WI38 (cell line): ENCODE measurements around the gene KIAA1217.

Experiments
- H3K4me3 ChIP-seq: 2 replicates; pipeline ENCODE4 v1.5.1; 2011; ENCODE audit warnings: low read depth, mild to moderate bottlenecking, control low read depth, low read length
- TF ChIP-seq, protein P1 (sequence below): IDR thresholded peaks from 2 replicates; pipeline ENCODE4 v1.5.1; 2012; ENCODE audit warnings: low read depth, mild to moderate bottlenecking, control low read depth, low read length

KIAA1217 gene

DNA sequence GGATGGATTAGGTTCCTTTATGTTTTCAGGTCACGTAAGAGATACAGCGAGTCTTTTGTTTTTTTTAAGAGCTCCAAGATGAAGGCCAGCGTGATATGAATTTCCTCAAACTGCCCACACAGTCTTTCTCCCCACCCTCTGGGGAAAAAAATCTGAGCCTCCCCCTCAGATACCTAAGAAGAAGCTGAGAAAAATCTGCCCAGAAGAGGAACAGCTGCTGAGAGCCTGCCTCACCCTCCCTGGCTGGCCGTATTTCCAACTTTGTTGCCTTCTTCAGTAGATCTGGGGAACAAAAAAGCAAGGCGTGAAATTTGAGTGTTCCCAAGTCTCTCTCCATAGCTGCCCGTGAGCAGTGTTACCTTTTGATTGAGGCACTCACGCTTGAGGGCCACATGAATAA is 208.1 kb downstream of the KIAA1217 start:
- TF ChIP-seq, protein P1, sequence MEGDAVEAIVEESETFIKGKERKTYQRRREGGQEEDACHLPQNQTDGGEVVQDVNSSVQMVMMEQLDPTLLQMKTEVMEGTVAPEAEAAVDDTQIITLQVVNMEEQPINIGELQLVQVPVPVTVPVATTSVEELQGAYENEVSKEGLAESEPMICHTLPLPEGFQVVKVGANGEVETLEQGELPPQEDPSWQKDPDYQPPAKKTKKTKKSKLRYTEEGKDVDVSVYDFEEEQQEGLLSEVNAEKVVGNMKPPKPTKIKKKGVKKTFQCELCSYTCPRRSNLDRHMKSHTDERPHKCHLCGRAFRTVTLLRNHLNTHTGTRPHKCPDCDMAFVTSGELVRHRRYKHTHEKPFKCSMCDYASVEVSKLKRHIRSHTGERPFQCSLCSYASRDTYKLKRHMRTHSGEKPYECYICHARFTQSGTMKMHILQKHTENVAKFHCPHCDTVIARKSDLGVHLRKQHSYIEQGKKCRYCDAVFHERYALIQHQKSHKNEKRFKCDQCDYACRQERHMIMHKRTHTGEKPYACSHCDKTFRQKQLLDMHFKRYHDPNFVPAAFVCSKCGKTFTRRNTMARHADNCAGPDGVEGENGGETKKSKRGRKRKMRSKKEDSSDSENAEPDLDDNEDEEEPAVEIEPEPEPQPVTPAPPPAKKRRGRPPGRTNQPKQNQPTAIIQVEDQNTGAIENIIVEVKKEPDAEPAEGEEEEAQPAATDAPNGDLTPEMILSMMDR, result no peak
- no peak overlapping the region for H3K4me3 ChIP-seq

DNA sequence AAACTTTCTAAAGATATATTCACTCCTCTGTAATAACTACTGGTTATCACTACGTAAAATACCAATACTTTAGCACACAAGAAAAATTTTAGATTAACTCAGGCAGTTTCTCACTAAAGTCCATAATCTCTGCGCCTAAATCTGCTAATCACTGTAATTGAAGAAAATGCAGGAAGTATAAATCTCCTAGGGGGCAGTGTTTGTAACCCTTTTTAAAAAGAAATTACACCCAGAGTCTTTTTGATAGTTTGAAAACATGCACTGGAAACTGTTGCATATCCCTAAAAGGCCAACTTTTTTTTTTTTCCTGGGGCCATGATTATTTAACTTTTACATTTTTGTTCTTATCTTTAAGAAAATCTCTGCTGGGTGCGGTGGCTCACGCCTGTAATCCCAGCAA is 209.6 kb downstream of the KIAA1217 start:
- TF ChIP-seq, protein P1, result no peak
- H3K4me3 ChIP-seq, result no peak overlapping the region

DNA sequence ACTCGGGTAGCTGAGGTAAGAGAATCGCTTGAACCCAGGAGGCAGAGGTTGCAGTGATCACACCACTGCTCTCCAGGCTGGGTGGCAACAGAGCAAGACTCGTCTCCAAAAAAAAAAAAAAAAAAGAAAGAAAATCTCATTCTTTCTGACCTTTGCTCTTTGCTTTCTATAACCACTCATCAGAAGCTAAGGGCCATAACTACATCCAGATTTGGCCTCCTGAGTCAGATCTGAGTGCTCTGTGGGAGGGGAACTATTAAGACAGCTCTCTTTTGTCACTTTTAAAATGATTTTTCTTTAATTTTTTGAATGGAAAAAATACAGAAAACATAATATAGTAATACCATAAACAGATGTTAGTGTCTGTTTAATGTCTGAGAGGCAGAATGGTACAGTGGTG is 210.1 kb downstream of the KIAA1217 start:
- TF ChIP-seq, protein P1, result no peak
- no peak overlapping the region for H3K4me3 ChIP-seq

DNA sequence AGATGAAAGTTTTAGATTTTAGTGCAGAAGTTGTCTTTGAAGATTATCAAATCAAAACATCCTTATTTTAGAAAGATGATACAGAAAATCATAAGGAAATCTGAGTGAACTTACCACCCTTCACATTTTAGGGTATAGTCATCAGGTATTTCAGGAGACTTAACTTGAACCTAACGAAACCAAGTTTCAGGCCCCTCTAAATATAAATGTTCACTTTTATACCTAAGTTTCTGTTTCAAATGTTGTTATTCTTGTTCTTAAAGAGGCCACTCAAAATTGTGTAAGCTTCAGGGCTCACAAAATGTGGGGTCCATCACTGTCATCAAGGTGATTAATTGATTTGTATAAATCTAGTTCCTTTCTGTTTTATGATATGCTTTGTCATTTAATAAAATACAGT is 216.2 kb downstream of the KIAA1217 start:
- no peak overlapping the region for H3K4me3 ChIP-seq
- TF ChIP-seq, protein P1, result no peak

DNA sequence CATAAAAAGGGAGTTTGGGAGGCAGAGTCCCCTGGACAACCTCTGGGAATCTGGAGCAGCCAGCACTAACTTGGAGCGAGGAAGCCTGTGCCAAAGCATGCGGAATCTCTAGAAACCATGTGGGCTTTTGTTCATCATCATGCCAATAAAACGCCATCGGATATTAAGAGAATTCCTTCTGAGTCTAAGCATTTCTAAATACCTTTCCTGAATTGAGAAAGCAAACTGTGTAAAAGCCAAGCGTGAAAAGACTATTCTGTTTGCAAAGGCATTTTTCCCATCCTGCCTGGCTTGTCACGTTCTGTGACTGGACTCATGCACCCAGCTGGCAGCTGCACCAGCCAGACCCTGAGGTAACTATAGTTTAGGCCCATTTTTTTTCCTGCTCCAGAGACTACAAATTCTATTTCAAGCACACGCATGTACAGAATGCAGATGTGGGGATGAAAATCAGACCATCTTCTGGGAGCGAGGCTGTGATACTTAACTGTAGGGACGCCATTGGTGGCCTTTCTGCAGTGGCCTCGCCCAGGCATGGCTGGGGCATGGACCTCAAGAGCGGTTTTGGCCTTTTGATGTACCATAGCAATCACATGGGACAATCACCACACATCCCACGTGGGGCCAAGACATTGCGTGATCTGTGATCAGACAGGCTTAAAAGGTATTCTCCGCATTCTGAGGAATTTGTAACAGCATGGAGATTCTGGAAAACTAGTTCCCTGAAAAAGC is 218.9 kb downstream of the KIAA1217 start:
- TF ChIP-seq, protein P1, result no peak
- H3K4me3 ChIP-seq, result no peak overlapping the region

DNA sequence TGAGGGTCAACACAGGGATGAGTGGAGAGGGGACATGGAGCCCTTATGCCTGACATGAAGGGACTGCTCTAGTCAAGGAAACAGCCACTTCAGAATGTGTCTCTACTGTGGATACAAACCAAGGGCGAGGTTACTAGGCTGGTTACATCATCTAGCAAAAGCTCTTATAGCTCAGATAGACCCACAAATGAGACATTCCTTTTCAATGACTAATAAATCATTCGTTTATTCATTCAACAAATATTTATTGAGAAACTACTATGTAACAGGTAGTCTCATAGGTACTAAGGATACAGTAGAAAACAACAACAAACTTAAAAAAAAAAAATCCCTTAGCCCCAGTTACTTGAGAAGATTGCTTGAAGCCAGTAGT is 219.5 kb downstream of the KIAA1217 start:
- TF ChIP-seq, protein P1, result no peak

DNA sequence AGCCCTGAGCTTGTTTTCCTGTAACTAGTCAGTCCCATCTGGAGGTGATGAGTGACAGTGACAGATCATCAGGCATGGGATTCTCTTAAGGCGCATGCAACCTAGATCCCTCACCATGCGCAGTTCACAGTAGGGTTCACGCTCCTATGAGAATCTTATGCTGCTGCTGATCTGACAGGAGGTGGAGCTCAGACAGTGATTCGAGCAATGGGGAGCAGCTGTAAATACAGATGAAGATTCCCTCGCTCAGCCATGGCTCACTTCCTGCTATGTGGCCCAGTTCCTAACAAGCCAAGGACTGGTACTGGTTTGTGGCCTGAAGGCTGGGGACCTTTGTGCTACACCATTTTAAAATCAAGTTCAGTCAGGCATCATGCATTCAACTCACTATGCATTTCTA is 221.7 kb downstream of the KIAA1217 start:
- TF ChIP-seq, protein P1, result no peak
- H3K4me3 ChIP-seq, result no peak overlapping the region

More for the DNA sequence above, 219.5 kb downstream of the KIAA1217 start:
- no peak overlapping the region for H3K4me3 ChIP-seq
